Stimulated activated naive B cell treated with anti-CD40 and anti-IgM and Interleukin-4, amounts not matched to agents 10 μg/mL and 1 μg/mL and 100 μg/mL, for 72 hours (primary cell): Measurements from ENCODE around the gene CAMK2N1.

Source experiments
- ATAC-seq, 2 donors: fragments of 150-1000 bp; cut with Tn5 transposase; replicated peaks; 2 replicates each; pipeline ENCODE4 v1.10.0; 2021; ENCODE audit warnings: moderate library complexity in 1 of 2
- DNase-seq: peaks from one replicate; pipeline ENCODE4 v3.0.0; 2021
- H3K27ac Mint-ChIP-seq: one replicate; pipeline ENCODE4 v1.8.0; 2022; ENCODE audit warnings: mild to moderate bottlenecking, mixed read lengths
- H3K27me3 Mint-ChIP-seq, 2 donors: one replicate each; pipeline ENCODE4 v1.8.0; 2022; ENCODE audit warnings: mixed read lengths in 2 of 2
- H3K36me3 Mint-ChIP-seq, 2 donors: one replicate each; pipeline ENCODE4 v1.8.0; 2022; ENCODE audit warnings: mixed read lengths in 2 of 2, mild to moderate bottlenecking in 1 of 2
- H3K4me1 Mint-ChIP-seq, 2 donors: one replicate each; pipeline ENCODE4 v1.8.0; 2022; ENCODE audit warnings: mixed read lengths in 2 of 2, mild to moderate bottlenecking in 1 of 2
- H3K4me3 Mint-ChIP-seq, 2 donors: one replicate each; pipeline ENCODE4 v1.8.0; 2022; ENCODE audit warnings: mild to moderate bottlenecking in 2 of 2, mixed read lengths in 2 of 2, moderate library complexity in 1 of 2
- H3K9me3 Mint-ChIP-seq, 2 donors: one replicate each; pipeline ENCODE4 v1.8.0; 2022; ENCODE audit warnings: mixed read lengths in 2 of 2, mild to moderate bottlenecking in 1 of 2

Gene CAMK2N1

GRCh38 chr1:20491866-20492265 lies 5.9 kb upstream of the CAMK2N1 start:
- Mint-ChIP-seq H3K9me3 (no peaks in the 10 kb centered on the region), H3K36me3 (peaks cover 3 to 4% of the 10 kb centered on the region in 2 donors), H3K27ac (no peak overlapping the region), H3K4me3 (no peak overlapping the region), H3K27me3 (peaks cover 28 to 42% of the 10 kb centered on the region in 2 donors), H3K4me1 (peaks cover 5 to 9% of the 10 kb centered on the region in 2 donors)
- no peak for DNase-seq
- ATAC-seq, result no peak

GRCh38 chr1:20491178-20491577 lies 5.2 kb upstream of the CAMK2N1 start:
- peaks cover 28 to 48% of the 10 kb centered on the region in 2 donors for H3K27me3 Mint-ChIP-seq
- H3K36me3 Mint-ChIP-seq, result no peaks in the 10 kb centered on the region
- H3K9me3 Mint-ChIP-seq, result no peaks in the 10 kb centered on the region
- DNase-seq (no peak), ATAC-seq (no peak)
- no peak overlapping the region for H3K27ac Mint-ChIP-seq
- no peak overlapping the region for H3K4me3 Mint-ChIP-seq
- peaks cover 6 to 8% of the 10 kb centered on the region in 2 donors for H3K4me1 Mint-ChIP-seq

DNA sequence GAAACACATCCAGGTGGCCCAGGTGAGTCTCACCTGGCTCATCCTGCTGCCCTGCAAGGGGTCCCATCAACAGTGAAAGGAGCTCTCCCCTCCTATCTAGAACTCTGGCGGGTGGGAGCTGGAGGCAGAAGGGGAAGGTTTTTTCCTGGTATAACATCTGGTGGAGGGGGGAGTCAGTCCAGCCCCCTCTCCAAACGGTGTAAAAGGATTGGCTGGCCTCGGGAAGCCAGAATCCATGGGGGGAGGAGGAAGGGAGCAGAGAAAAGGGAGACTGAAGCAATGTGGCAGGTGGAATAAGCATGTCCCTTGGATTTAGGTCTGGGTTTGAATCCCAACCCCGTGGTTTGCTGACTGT lies 1.2 kb upstream of the CAMK2N1 start:
- Mint-ChIP-seq H3K27me3 (peaks cover 56 to 78% of the 10 kb centered on the region in 2 donors), H3K4me1 (peaks cover 15 to 27% of the 10 kb centered on the region in 2 donors), H3K36me3 (peaks cover 0 to 3% of the 10 kb centered on the region in 2 donors), H3K4me3 (no peak overlapping the region), H3K9me3 (no peaks in the 10 kb centered on the region), H3K27ac (peak overlapping the region; percentile 65)
- no peak for DNase-seq
- ATAC-seq, result no peak

- H3K4me1 Mint-ChIP-seq, result peaks cover 15 to 27% of the 10 kb centered on the region in 2 donors
- peaks cover 62 to 84% of the 10 kb centered on the region in 2 donors for H3K27me3 Mint-ChIP-seq
- H3K27ac Mint-ChIP-seq, result peak overlapping the region; percentile 65
- ATAC-seq, result no peak
- no peaks in the 10 kb centered on the region for H3K9me3 Mint-ChIP-seq
- peak overlapping the region; percentile 53 to 83 for H3K4me3 Mint-ChIP-seq
- no peak for DNase-seq
- peaks cover 0 to 3% of the 10 kb centered on the region in 2 donors for H3K36me3 Mint-ChIP-seq
Measured at GRCh38 chr1:20486457-20487235, 636 bp upstream of the CAMK2N1 start.

DNA sequence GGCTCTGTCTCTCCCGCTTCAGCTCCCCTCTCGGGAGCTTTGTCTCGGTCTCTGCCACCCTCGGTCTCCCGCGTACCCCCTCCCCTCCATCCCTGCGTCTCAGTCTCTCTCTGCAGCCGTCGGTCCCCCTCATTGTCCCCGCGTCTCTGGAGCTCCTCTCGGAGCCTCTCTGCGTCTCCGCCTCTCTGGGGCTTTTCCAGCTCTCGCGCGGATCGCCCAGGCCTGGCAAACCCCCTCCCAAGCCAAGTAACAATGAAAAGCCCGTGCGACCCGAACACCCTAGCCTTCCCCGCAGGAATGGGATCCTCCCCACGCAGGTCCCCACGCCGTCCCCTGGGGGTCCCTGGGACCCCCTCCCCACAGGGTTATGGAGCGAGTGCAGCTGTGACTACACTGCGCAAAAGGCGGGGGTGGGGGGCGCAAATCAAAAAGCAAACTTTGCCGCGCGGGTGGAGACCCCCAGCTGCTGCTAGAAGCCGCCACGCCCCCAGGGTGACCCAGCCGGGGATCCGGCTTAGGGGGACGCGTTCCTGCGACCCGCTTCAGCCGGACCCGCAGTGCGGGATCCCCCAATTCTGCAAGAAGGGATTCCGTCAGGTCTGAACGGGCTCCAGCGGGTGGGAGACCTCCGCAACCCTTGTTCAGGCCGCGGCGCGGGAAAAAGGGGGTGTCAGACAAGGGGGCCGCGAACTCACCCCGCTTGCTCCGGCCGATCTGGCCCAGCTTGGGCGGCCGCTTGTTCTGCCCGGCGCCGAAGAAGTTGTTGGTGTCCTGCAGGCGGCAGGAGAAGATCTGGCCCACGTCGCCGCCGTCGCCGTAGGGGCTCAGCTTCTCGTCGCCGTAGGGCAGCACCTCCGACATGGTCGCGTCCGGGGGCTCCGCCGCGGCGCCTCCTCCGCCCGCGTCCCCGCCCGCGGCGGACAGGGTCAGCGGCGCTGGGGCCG lies 1.2 kb downstream of the CAMK2N1 start:
- Mint-ChIP-seq H3K27ac (peak overlapping the region; percentile 74), H3K27me3 (peaks cover 73 to 87% of the 10 kb centered on the region in 2 donors), H3K9me3 (no peaks in the 10 kb centered on the region), H3K4me3 (peak overlapping the region; percentile 18 to 63), H3K4me1 (peaks cover 15 to 27% of the 10 kb centered on the region in 2 donors), H3K36me3 (peaks cover 0 to 3% of the 10 kb centered on the region in 2 donors)
- peak in 1 of 2 donors; percentile 7 for ATAC-seq
- DNase-seq, result no peak

GRCh38 chr1:20483833-20484518 lies 2.0 kb downstream of the CAMK2N1 start:
- Mint-ChIP-seq H3K27ac (peak overlapping the region; percentile 74), H3K9me3 (no peaks in the 10 kb centered on the region), H3K4me3 (peak overlapping the region; percentile 26 to 63), H3K4me1 (peaks cover 15 to 27% of the 10 kb centered on the region in 2 donors), H3K36me3 (peaks cover 0 to 3% of the 10 kb centered on the region in 2 donors), H3K27me3 (peaks cover 76 to 89% of the 10 kb centered on the region in 2 donors)
- no peak for DNase-seq
- no peak for ATAC-seq

GRCh38 chr1:20483098-20483832 lies 2.7 kb downstream of the CAMK2N1 start:
- no peaks in the 10 kb centered on the region for H3K9me3 Mint-ChIP-seq
- ATAC-seq, result no peak
- H3K4me3 Mint-ChIP-seq, result peak overlapping the region in 1 of 2 donors; percentile 46
- H3K4me1 Mint-ChIP-seq, result peaks cover 15 to 27% of the 10 kb centered on the region in 2 donors
- H3K36me3 Mint-ChIP-seq, result peaks cover 0 to 3% of the 10 kb centered on the region in 2 donors
- H3K27me3 Mint-ChIP-seq, result peaks cover 74 to 89% of the 10 kb centered on the region in 2 donors
- no peak overlapping the region for H3K27ac Mint-ChIP-seq
- no peak for DNase-seq

- ATAC-seq (no peak), DNase-seq (no peak)
- no peak overlapping the region for H3K4me3 Mint-ChIP-seq
- H3K27me3 Mint-ChIP-seq, result peaks cover 76 to 89% of the 10 kb centered on the region in 2 donors
- H3K36me3 Mint-ChIP-seq, result peaks cover 0 to 3% of the 10 kb centered on the region in 2 donors
- peaks cover 13 to 22% of the 10 kb centered on the region in 2 donors for H3K4me1 Mint-ChIP-seq
- no peak overlapping the region for H3K27ac Mint-ChIP-seq
- H3K9me3 Mint-ChIP-seq, result no peaks in the 10 kb centered on the region
Measured at GRCh38 chr1:20481643-20482498, 4.1 kb downstream of the CAMK2N1 start.

DNA sequence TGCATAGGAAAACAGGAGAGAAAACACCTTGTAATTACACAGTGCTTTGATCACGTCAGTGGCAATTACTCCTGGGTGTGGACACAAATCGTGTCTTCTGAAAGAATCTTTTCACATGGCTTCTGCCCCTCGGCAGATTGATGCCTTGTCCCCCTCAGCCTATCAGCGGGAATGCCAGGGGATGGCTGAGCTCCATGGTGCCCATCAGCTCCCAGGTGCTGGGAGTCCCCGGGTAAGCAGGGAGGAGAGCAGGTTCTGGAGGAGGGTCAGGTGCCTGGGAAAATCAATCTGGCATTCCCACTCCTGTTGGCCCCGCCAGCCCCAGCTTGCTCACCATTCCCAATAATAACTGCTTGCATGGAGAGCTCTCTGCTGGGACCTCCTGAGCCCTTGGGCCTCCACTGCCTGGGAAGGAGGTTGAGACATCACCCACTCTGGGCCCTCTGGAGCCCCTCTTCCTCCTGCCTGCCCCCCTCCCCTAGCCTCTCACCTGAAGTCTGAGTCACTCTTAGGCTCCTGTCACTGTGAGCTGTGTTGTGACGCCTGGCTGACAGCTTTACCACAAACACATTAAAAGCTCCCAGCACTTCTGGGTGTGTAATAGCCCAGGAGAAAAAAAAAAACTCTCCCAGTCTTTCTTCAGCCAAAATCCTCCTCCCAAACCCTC lies 4.9 kb downstream of the CAMK2N1 start:
- Mint-ChIP-seq H3K9me3 (no peaks in the 10 kb centered on the region), H3K36me3 (peaks cover 0 to 3% of the 10 kb centered on the region in 2 donors), H3K27ac (no peak overlapping the region), H3K4me1 (peaks cover 14 to 29% of the 10 kb centered on the region in 2 donors), H3K27me3 (peaks cover 80 to 91% of the 10 kb centered on the region in 2 donors), H3K4me3 (no peak overlapping the region)
- DNase-seq (no peak), ATAC-seq (no peak)

- H3K36me3 Mint-ChIP-seq, result no peaks in the 10 kb centered on the region
- ATAC-seq, result no peak
- peaks cover 82 to 92% of the 10 kb centered on the region in 2 donors for H3K27me3 Mint-ChIP-seq
- H3K9me3 Mint-ChIP-seq, result no peaks in the 10 kb centered on the region
- H3K4me3 Mint-ChIP-seq, result no peak overlapping the region
- no peak overlapping the region for H3K27ac Mint-ChIP-seq
- H3K4me1 Mint-ChIP-seq, result peaks cover 12 to 27% of the 10 kb centered on the region in 2 donors
- no peak for DNase-seq
Measured at GRCh38 chr1:20480243-20480944, 5.6 kb downstream of the CAMK2N1 start.

DNA sequence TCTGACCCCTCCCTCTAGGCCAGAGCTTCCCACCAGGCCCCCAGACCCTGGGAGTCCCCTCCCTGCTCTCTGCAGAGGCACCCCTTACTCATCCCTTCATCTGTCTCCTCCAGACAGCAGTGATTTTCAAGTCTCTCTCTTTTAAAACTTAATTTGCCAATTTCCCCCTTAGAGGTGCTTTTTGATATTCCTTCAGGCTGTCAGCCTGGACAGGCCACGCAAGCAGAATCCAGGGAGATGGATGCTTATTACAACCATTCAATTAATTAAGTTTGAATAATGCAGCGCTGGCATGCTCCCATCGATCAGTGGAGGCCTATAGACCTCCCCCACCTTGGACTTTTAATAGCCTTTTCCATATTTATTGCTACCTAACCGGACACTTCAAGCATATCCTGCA lies 6.2 kb downstream of the CAMK2N1 start:
- H3K4me1 Mint-ChIP-seq, result peaks cover 12 to 25% of the 10 kb centered on the region in 2 donors
- no peak overlapping the region for H3K4me3 Mint-ChIP-seq
- no peaks in the 10 kb centered on the region for H3K36me3 Mint-ChIP-seq
- DNase-seq (no peak), ATAC-seq (no peak)
- H3K9me3 Mint-ChIP-seq, result no peaks in the 10 kb centered on the region
- no peak overlapping the region for H3K27ac Mint-ChIP-seq
- peaks cover 84 to 95% of the 10 kb centered on the region in 2 donors for H3K27me3 Mint-ChIP-seq

- no peaks in the 10 kb centered on the region for H3K9me3 Mint-ChIP-seq
- peaks cover 4 to 16% of the 10 kb centered on the region in 2 donors for H3K4me1 Mint-ChIP-seq
- peaks cover 83 to 95% of the 10 kb centered on the region in 2 donors for H3K27me3 Mint-ChIP-seq
- H3K36me3 Mint-ChIP-seq, result no peaks in the 10 kb centered on the region
- no peak for DNase-seq
- ATAC-seq, result no peak
- no peak overlapping the region for H3K27ac Mint-ChIP-seq
- no peak overlapping the region for H3K4me3 Mint-ChIP-seq
Measured at GRCh38 chr1:20478057-20478635, 7.9 kb downstream of the CAMK2N1 start.
